H1 (cell line): ENCODE results near the gene ZNF121. TPM values are rescaled to one million over a fixed set of nuclear protein-coding genes. Genes with fewer than 3 reads are reported as not detected.
A peak's percentile ranks its signal among the peaks of the same experiment; 100 is the strongest.

Experiments
- BACH1 ChIP-seq: IDR thresholded peaks from 2 replicates; pipeline ENCODE4 v1.6.1; 2012; ENCODE audit warnings: low read length, improper control_type of control experiment
- CHD2 ChIP-seq: IDR thresholded peaks from 2 replicates; pipeline ENCODE4 v1.6.1; 2012; ENCODE audit warnings: low read length, improper control_type of control experiment
- EZH2 ChIP-seq: fragments of 200-600 bp; sonication (generic); IDR thresholded peaks from 2 replicates; pipeline ENCODE4 v1.7.1; 2012; ENCODE audit warnings: low read depth, mild to moderate bottlenecking, moderate library complexity, low read length, inconsistent platforms; ENCODE audit not compliant: severe bottlenecking
- FOSL1 ChIP-seq: IDR thresholded peaks from 2 replicates; pipeline ENCODE4 v1.6.1; 2011; ENCODE audit warnings: mild to moderate bottlenecking, low read depth, low read length, moderate library complexity; ENCODE audit not compliant: insufficient read depth
- GABPA ChIP-seq: IDR thresholded peaks from 2 replicates; pipeline ENCODE4 v1.6.1; 2011; ENCODE audit warnings: mild to moderate bottlenecking, low read length, moderate library complexity, borderline replicate concordance; ENCODE audit not compliant: insufficient read depth
- HDAC2 ChIP-seq, 2 experiments: fragments of 300-600 bp in 1 of 2; sonication (generic) in 1 of 2; IDR thresholded peaks; 2 replicates each; pipeline ENCODE4 v1.6.1; 2011 to 2012; ENCODE audit warnings: low read depth in 2 of 2, low read length in 2 of 2, mild to moderate bottlenecking in 2 of 2, moderate library complexity in 2 of 2, borderline replicate concordance in 1 of 2, inconsistent platforms in 1 of 2
- KDM1A ChIP-seq: fragments of 200-600, 300-600 bp; sonication (generic); IDR thresholded peaks from 2 replicates; pipeline ENCODE4 v1.7.1; 2016; ENCODE audit warnings: mild to moderate bottlenecking, low read length, borderline replicate concordance
- KDM5A ChIP-seq: fragments of 200-600 bp; IDR thresholded peaks from 2 replicates; pipeline ENCODE4 v1.7.1; 2012; ENCODE audit warnings: mild to moderate bottlenecking, low read length, inconsistent platforms, mixed read lengths
- MAX ChIP-seq: IDR thresholded peaks from 2 replicates; pipeline ENCODE4 v1.6.1; 2012; ENCODE audit warnings: inconsistent platforms
- NANOG ChIP-seq: IDR thresholded peaks from 2 replicates; pipeline ENCODE4 v1.6.1; 2011; ENCODE audit warnings: low read length, low read depth, mild to moderate bottlenecking, inconsistent platforms; ENCODE audit not compliant: insufficient read depth, poor library complexity, severe bottlenecking
- POLR2A ChIP-seq, 2 experiments: IDR thresholded peaks; 1 replicate in 1 of 2; 2 replicates in 1 of 2; pipeline ENCODE4 v1.6.1; 2011; ENCODE audit warnings: low read depth in 2 of 2, low read length in 2 of 2, mild to moderate bottlenecking in 2 of 2; ENCODE audit errors: control extremely low read depth in 1 of 2
- RBBP5 ChIP-seq: IDR thresholded peaks from 2 replicates; pipeline ENCODE4 v1.7.1; 2012; ENCODE audit warnings: low read depth, mild to moderate bottlenecking, inconsistent platforms, low read length, moderate library complexity, borderline replicate concordance
- RXRA ChIP-seq: IDR thresholded peaks from 2 replicates; pipeline ENCODE4 v1.6.1; 2011; ENCODE audit warnings: low read depth, mild to moderate bottlenecking, low read length, moderate library complexity; ENCODE audit not compliant: insufficient read depth
- SAP30 ChIP-seq: fragments of 300-600 bp; sonication (generic); IDR thresholded peaks from 2 replicates; pipeline ENCODE4 v1.7.1; 2012; ENCODE audit warnings: low read length, moderate library complexity, mild to moderate bottlenecking, inconsistent platforms; ENCODE audit not compliant: insufficient read depth, insufficient replicate concordance
- SP1 ChIP-seq: IDR thresholded peaks from 2 replicates; pipeline ENCODE4 v1.6.1; 2011; ENCODE audit warnings: low read depth, low read length
- TAF1 ChIP-seq: IDR thresholded peaks from 2 replicates; pipeline ENCODE4 v1.6.1; 2011; ENCODE audit warnings: mild to moderate bottlenecking, low read depth, low read length
- TAF7 ChIP-seq: optimal IDR thresholded peaks from 2 replicates; pipeline ENCODE3; 2011; ENCODE audit warnings: low read depth, mild to moderate bottlenecking, inconsistent platforms, low read length, moderate library complexity, borderline replicate concordance
- TEAD4 ChIP-seq: IDR thresholded peaks from 2 replicates; pipeline ENCODE4 v1.6.1; 2012; ENCODE audit warnings: low read depth, low read length, inconsistent platforms, mixed read lengths
- YY1 ChIP-seq: IDR thresholded peaks from 2 replicates; pipeline ENCODE4 v1.6.1; 2011; ENCODE audit warnings: low read depth, mild to moderate bottlenecking, low read length
- polyA plus RNA-seq, 7 experiments: library from polyadenylated mRNA; depleted of rRNA in 3 of 7; stranded (reverse) in 5 of 7; unstranded in 2 of 7; fragments of >200 nt in 5 of 7; fragments of 200-250 nt in 2 of 7; gene quantifications; 1 replicate in 5 of 7; 2 replicates in 1 of 7; 4 replicates in 1 of 7; pipeline versions ENCODE4 v1.2.1 to v1.2.3, GENCODE V29; 2011 to 2013; ENCODE audit warnings: missing spikeins in 2 of 7, mixed read lengths in 2 of 7
- total RNA-seq: library from RNA; stranded (reverse); fragmentation: NEBNext Ultra II Directional; extraction: Animal tissue kit (Norgen Biotek cat#: 25700); gene quantifications from 2 replicates; pipeline ENCODE4 v1.2.1, GENCODE V29; 2021
- TF ChIP-seq, protein P1 (sequence below): IDR thresholded peaks from 2 replicates; pipeline ENCODE4 v1.6.1; 2011; ENCODE audit warnings: low read depth, mild to moderate bottlenecking, low read length; ENCODE audit not compliant: insufficient read depth

ZNF121 gene
- total and polyA plus RNA-seq, 2 of the 8 experiments (the other 6 are each of a cell fraction or from before 2014, with no cell fraction given) = 22.2 to 220 TPM

- TF ChIP-seq TAF1 (peak; percentile 97), EZH2 (no peak), CHD2 (peak; percentile 63; the same call in 1 of the 2 replicates), BACH1 (no peak), POLR2A (IDR thresholded peaks at IDR 0.05; ENCODE audit: control extremely low read depth in 1 of 2, low read depth in 2 of 2, low read length in 2 of 2) (peak; percentile 88 to 95), HDAC2 (IDR thresholded peaks at IDR 0.05; ENCODE audit: borderline replicate concordance in 1 of 2, low read depth in 2 of 2, low read length in 2 of 2) (peak in 1 of 2 experiments; percentile 64; a peak in 1 of 4 replicates), YY1 (peak; percentile 85), RXRA (no peak), KDM5A (peak; percentile 85), TEAD4 (no peak), FOSL1 (no peak), GABPA (no peak), SAP30 (no peak), RBBP5 (peak; percentile 87), SP1 (0 out of 2 replicates have a peak, but pooled peaks have one; percentile 27), TAF7 (peak; percentile 88), MAX (peak; percentile 68; the same call in 1 of the 2 replicates), KDM1A (no peak), NANOG (no peak)
- TF ChIP-seq, protein P1, sequence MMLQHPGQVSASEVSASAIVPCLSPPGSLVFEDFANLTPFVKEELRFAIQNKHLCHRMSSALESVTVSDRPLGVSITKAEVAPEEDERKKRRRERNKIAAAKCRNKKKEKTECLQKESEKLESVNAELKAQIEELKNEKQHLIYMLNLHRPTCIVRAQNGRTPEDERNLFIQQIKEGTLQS = peak; percentile 80
Measured at GRCh38 chr19:9538183-9539058, 45.9 kb downstream of the ZNF121 start, which contains the start of gene ZNF426 (continued).
